Epidermal melanocyte (primary cell): ENCODE results near the gene ROR1.

ENCODE experiments used
- DNase-seq: peaks from one replicate; pipeline ENCODE4 v3.0.0; 2011; ENCODE audit warnings: low spot score; ENCODE audit not compliant: insufficient read length

The ROR1 gene

GRCh38 chr1:63929106-63929478 lies 155.3 kb downstream of the ROR1 start:
- no peak for DNase-seq

GRCh38 chr1:63931468-63931867 lies 157.7 kb downstream of the ROR1 start:
- DNase-seq = no peak

GRCh38 chr1:63934697-63935096 lies 160.9 kb downstream of the ROR1 start:
- no peak for DNase-seq

- no peak for DNase-seq
These were observed 161.3 kb downstream of the ROR1 start for GRCh38 chr1:63935143-63935542.

GRCh38 chr1:63935553-63935952 lies 161.7 kb downstream of the ROR1 start:
- DNase-seq = no peak

GRCh38 chr1:63936276-63936675 lies 162.5 kb downstream of the ROR1 start:
- no peak for DNase-seq

- no peak for DNase-seq
These were observed 163.0 kb downstream of the ROR1 start for GRCh38 chr1:63936801-63937200.

- DNase-seq = no peak
These were observed 163.7 kb downstream of the ROR1 start for GRCh38 chr1:63937461-63938022.

GRCh38 chr1:63940440-63940839 lies 166.6 kb downstream of the ROR1 start:
- DNase-seq = no peak

GRCh38 chr1:63943393-63943792 lies 169.6 kb downstream of the ROR1 start:
- no peak for DNase-seq

GRCh38 chr1:63945943-63946342 lies 172.1 kb downstream of the ROR1 start:
- DNase-seq = no peak

- no peak for DNase-seq
These were observed 173.2 kb downstream of the ROR1 start for GRCh38 chr1:63946866-63947491.

GRCh38 chr1:63947904-63948303 lies 174.1 kb downstream of the ROR1 start:
- DNase-seq = no peak

GRCh38 chr1:63950023-63950422 lies 176.2 kb downstream of the ROR1 start:
- DNase-seq = no peak

GRCh38 chr1:63951059-63951946 lies 177.5 kb downstream of the ROR1 start:
- no peak for DNase-seq

- no peak for DNase-seq
These were observed 180.4 kb downstream of the ROR1 start for GRCh38 chr1:63954187-63954586.

GRCh38 chr1:63955370-63956145 lies 181.7 kb downstream of the ROR1 start:
- DNase-seq = no peak

- no peak for DNase-seq
These were observed 184.7 kb downstream of the ROR1 start for GRCh38 chr1:63958556-63958955.

GRCh38 chr1:63960326-63960725 lies 186.5 kb downstream of the ROR1 start:
- DNase-seq = no peak

- no peak for DNase-seq
These were observed 192.2 kb downstream of the ROR1 start for GRCh38 chr1:63966016-63966415.

- no peak for DNase-seq
These were observed 194.1 kb downstream of the ROR1 start for GRCh38 chr1:63967901-63968300.
